HK-2 (cell line): Measurements from ENCODE around the gene POLD2.

Experiments
- DNase-seq: peaks from one replicate; pipeline ENCODE4 v3.0.0-alpha.2; 2018; ENCODE audit not compliant: unreplicated experiment

Gene POLD2

GRCh38 chr7:44114586-44115310, 8.6 kb downstream of the POLD2 start:
- no peak for DNase-seq

- no peak for DNase-seq
These were observed 9.5 kb downstream of the POLD2 start for GRCh38 chr7:44113764-44114354.

- DNase-seq = no peak
These were observed 10.2 kb downstream of the POLD2 start for GRCh38 chr7:44112997-44113763.

GRCh38 chr7:44112231-44112996, 10.9 kb downstream of the POLD2 start:
- DNase-seq = no peak

- DNase-seq = no peak
These were observed 11.6 kb downstream of the POLD2 start for GRCh38 chr7:44111761-44112160.

GRCh38 chr7:44110719-44111635, 12.4 kb downstream of the POLD2 start:
- DNase-seq = no peak

- DNase-seq = no peak
These were observed 13.4 kb downstream of the POLD2 start for GRCh38 chr7:44109991-44110390.

GRCh38 chr7:44108768-44109750, 14.3 kb downstream of the POLD2 start:
- no peak for DNase-seq

- no peak for DNase-seq
These were observed 15.2 kb downstream of the POLD2 start for GRCh38 chr7:44107961-44108767.

GRCh38 chr7:44107116-44107960, 16.0 kb downstream of the POLD2 start:
- DNase-seq = no peak

GRCh38 chr7:44106311-44107065, 16.9 kb downstream of the POLD2 start:
- DNase-seq = no peak

- no peak for DNase-seq
These were observed 17.5 kb downstream of the POLD2 start for GRCh38 chr7:44105832-44106231.

GRCh38 chr7:44104860-44105771, 18.2 kb downstream of the POLD2 start:
- no peak for DNase-seq

GRCh38 chr7:44103923-44104859, 19.2 kb downstream of the POLD2 start, which contains the start of gene AEBP1:
Gene AEBP1 (plus strand): TSS chr7:44104345. CDS start chr7:44104666, 321 bp downstream.
- no peak for DNase-seq

- DNase-seq = no peak
These were observed 19.8 kb downstream of the POLD2 start for GRCh38 chr7:44103566-44103922.
